Dedifferentiated amniotic fluid mesenchymal stem cell (primary cell): ENCODE data around the gene UBL4A.

Experiments used
- DNase-seq: peaks from one replicate; pipeline ENCODE4 v3.0.0-alpha.2; 2016; ENCODE audit errors: extremely low spot score

The UBL4A gene

GRCh38 chrX:154439841-154440240, 46.6 kb downstream of the UBL4A start:
- no peak for DNase-seq

DNA sequence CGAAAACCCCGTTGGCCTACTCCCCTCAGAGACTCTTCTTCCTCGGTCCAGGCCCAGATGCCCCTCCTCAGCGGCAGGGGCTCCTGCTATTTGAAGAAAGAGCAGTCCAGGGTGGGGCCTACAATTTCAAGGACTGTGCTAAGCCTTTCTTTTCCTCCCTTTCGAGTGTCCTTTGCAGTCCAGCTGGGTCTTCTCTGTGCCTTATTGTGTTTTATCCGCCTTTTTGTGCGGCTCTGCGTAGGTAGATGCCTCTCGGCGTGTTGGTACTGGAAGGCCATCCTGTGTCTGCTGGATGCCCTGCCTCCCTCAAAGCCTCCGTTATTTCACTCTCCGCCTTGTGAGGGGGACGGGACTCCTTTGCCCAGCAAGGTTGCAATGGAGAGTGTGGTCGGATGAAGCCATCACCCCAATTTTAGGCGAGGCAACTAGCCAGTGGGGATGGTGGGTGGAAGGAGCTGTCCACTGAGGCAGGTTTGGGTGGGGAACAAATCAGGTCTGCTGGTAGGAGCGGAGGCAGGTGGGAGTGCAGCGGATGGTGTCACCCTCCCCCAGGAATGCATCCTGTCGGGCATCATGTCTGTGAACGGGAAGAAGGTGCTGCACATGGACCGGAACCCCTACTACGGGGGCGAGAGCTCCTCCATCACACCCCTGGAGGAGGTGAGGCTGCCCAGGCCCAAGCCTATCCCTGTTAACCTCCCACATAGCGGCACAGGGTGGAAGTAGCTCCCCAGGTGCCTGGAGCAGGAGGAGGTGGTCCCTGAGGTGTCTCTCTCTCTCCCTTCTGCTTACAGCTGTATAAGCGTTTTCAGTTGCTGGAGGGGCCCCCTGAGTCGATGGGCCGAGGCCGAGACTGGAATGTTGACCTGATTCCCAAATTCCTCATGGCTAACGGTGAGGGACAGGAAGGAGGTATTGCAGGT, 48.2 kb downstream of the UBL4A start:
- DNase-seq: no peak

- no peak for DNase-seq
These were observed 49.2 kb downstream of the UBL4A start, which contains the start of gene GDI1 for GRCh38 chrX:154436983-154437752. Gene GDI1, plus strand, starts transcription at chrX:154437154. Its CDS starts 101 bp downstream, at chrX:154437255.

- DNase-seq: no peak
These were observed 49.9 kb downstream of the UBL4A start for GRCh38 chrX:154436374-154436982.

DNA sequence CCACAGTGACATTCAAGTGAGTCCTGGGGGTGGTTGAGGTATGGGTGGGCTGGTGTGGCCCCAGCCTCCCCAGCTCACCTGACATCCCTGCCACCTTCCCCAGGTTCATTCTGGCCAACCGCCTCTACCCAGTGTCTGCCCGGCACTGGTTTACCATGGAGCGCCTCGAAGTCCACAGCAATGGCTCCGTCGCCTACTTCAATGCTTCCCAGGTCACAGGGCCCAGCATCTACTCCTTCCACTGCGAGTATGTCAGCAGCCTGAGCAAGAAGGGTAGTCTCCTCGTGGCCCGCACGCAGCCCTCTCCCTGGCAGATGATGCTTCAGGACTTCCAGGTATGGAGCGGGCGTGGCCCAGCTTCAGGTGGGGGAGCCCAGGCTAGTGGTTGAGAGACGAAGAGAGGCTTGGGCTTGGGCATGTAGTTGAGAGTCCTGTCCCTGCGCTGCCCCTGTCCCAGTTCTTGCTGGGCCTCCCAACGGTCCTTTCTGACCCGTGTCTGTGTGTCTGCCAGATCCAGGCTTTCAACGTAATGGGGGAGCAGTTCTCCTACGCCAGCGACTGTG, 51.2 kb downstream of the UBL4A start:
- DNase-seq: no peak

DNA sequence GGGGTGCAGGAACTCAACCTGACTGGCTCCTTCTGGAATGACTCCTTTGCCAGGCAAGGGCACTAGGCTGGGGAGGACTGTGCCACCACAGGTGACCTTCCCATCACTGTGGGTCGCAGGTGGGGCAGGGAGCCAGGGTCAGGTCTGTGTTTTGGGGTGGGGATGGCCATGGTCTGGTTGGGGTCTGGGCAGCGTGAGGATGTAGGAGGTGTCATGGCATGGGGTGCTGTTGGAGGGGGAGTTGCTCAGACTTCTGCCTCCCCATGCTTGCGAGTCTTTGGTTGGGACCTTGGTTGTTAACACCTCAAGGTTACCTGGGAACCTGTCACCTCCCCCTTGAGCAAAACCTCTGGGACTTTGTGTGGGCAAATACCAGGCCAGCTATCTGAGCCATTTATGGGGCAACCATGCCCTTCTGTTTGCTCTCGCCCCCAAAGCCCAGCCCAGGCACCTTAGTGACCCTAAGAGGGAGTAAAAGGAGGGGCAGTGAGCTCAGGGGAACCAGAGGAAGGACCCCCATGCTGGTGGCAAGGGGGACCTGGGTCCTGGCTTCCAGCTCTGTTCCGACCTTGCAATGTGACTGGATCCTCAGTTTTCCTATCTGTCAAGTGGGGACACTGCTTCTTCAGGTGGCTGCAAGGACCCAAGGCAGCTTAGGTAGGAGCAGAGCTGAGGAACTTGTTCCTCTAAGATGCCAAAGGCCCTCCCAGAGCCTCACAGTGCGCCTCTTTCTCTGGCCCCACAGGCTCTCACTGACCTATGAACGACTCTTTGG, 51.8 kb downstream of the UBL4A start:
- no peak for DNase-seq
